ENCODE results near the gene PITPNC1.

GRCh38 chr17:67617304-67617899 is 240.3 kb downstream of the PITPNC1 start:
- TF ChIP-seq EZH2 (IDR thresholded peaks at IDR 0.05; ENCODE audit: borderline replicate concordance, low read length): no peak
- TF ChIP-seq CTCF (IDR thresholded peaks at IDR 0.05; ENCODE audit: low read length): no peak

Measured in OCI-LY1 (cell line).